Measurements from ENCODE around the gene PDE12. TPM values are rescaled to one million over a fixed set of nuclear protein-coding genes. Genes with fewer than 3 reads are reported as not detected.
A peak's percentile ranks its signal among the peaks of the same experiment; 100 is the strongest.

Gene PDE12
- total and polyA plus RNA-seq, 2 of the 8 experiments (the other 6 are each of a cell fraction or from before 2014, with no cell fraction given), result 9.0 to 12.1 TPM

DNA sequence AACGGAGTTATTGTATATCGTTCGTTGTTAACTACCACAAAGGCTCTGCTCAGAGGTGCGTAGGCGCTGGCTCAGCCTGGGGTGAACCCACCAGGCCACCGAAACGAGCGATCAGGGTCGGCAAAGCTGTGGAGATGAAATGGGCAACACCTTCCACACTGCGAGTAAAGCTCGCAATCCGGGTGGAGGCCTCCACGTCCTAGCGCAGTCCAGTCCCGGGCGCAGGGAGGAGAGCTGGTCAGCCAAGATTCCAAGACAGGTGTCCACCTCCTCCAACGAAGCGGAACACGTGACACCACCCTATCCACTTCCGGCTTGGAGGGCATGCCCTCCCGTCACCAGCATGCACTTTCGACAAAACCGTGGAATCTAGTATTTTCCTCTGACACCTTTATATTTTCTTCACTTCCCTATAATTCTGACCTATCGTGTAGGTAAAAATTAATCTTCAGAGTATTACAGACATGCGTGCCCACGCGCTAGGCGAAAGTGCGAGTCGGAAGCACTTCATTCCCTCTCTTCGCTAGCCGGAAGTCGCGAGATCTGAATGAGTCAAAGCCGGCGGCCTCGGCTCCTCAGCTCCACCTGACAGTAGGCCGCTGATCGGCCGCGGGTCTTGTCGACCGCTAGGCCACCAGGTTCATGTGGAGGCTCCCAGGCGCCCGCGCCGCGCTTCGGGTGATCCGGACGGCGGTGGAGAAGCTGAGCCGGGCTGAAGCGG, at the start of gene PDE12 (continued):
- TF ChIP-seq CTBP2 (IDR thresholded peaks at IDR 0.05; ENCODE audit: borderline replicate concordance, insufficient read depth, insufficient read length, low read length) (peak; percentile 49), NRF1 (IDR thresholded peaks at IDR 0.05; ENCODE audit: low read depth, low read length) (no peak), RXRA (IDR thresholded peaks at IDR 0.05; ENCODE audit: insufficient read depth, low read depth, low read length) (peak; percentile 92; the same call in 1 of the 2 replicates), TCF12 (IDR thresholded peaks at IDR 0.05; ENCODE audit: low read depth, low read length) (no peak), FOSL1 (IDR thresholded peaks at IDR 0.05; ENCODE audit: insufficient read depth, low read depth, low read length) (no peak), TBP (IDR thresholded peaks at IDR 0.05; ENCODE audit: low read depth, low read length) (peak; percentile 85), RNF2 (IDR thresholded peaks at IDR 0.05; ENCODE audit: borderline replicate concordance, low read depth, low read length, missing control alignments, poor library complexity, severe bottlenecking) (no peak), JUN (IDR thresholded peaks at IDR 0.05; ENCODE audit: low read depth, low read length) (no peak), MAFK (IDR thresholded peaks at IDR 0.05; ENCODE audit: low read depth, low read length) (no peak), SUZ12 (IDR thresholded peaks at IDR 0.05; ENCODE audit: low read length) (no peak), SIRT6 (IDR thresholded peaks at IDR 0.05; ENCODE audit: low read length) (no peak), SRF (IDR thresholded peaks at IDR 0.05; ENCODE audit: low read depth, low read length) (no peak), GTF2F1 (IDR thresholded peaks at IDR 0.05; ENCODE audit: borderline replicate concordance, low read depth, low read length) (no peak), CBX5 (IDR thresholded peaks at IDR 0.05; ENCODE audit: low read depth, low read length) (no peak), ASH2L (IDR thresholded peaks at IDR 0.05; ENCODE audit: low read length) (peak; percentile 98), BACH1 (IDR thresholded peaks at IDR 0.05; ENCODE audit: low read length) (no peak), NANOG (IDR thresholded peaks at IDR 0.05; ENCODE audit: insufficient read depth, low read depth, low read length, poor library complexity, severe bottlenecking) (no peak), POLR2A (IDR thresholded peaks at IDR 0.05; ENCODE audit: control extremely low read depth in 1 of 2, low read depth in 2 of 2, low read length in 2 of 2) (peak; percentile 39 to 84), CBX8 (IDR thresholded peaks at IDR 0.05; ENCODE audit: borderline replicate concordance, low read depth, low read length) (no peak), CHD2 (IDR thresholded peaks at IDR 0.05; ENCODE audit: low read length) (peak; percentile 95)
- TF ChIP-seq, protein P1, sequence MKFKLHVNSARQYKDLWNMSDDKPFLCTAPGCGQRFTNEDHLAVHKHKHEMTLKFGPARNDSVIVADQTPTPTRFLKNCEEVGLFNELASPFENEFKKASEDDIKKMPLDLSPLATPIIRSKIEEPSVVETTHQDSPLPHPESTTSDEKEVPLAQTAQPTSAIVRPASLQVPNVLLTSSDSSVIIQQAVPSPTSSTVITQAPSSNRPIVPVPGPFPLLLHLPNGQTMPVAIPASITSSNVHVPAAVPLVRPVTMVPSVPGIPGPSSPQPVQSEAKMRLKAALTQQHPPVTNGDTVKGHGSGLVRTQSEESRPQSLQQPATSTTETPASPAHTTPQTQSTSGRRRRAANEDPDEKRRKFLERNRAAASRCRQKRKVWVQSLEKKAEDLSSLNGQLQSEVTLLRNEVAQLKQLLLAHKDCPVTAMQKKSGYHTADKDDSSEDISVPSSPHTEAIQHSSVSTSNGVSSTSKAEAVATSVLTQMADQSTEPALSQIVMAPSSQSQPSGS (IDR thresholded peaks at IDR 0.05; ENCODE audit: low read length), result no peak; the same call in 1 of the 2 replicates
- TF ChIP-seq, protein P2, sequence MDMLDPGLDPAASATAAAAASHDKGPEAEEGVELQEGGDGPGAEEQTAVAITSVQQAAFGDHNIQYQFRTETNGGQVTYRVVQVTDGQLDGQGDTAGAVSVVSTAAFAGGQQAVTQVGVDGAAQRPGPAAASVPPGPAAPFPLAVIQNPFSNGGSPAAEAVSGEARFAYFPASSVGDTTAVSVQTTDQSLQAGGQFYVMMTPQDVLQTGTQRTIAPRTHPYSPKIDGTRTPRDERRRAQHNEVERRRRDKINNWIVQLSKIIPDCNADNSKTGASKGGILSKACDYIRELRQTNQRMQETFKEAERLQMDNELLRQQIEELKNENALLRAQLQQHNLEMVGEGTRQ (IDR thresholded peaks at IDR 0.05; ENCODE audit: low read length), result peak; percentile 85

Data from H1 (cell line).